ENCODE data around the gene DDHD1.
"Not testable (repeated sequence)": the region's sequence is repeated elsewhere in the genome, so short reads cannot be mapped to it uniquely, and the experiment has no call there.

The DDHD1 gene

GRCh38 chr14:53146739-53147138 lies 6.4 kb downstream of the DDHD1 start:
- TF ChIP-seq CTCF (IDR thresholded peaks at IDR 0.05; ENCODE audit: low read depth, low read length, missing control alignments), result no peak
- no peak for DNase-seq (ENCODE audit: low read depth)
- in situ Hi-C loops (cut with HindIII; ENCODE audit: low sequenced_read_pairs), result no loop called here
- no peak overlapping the region for H3K4me3 ChIP-seq (ENCODE audit: low read depth, low read length)

GRCh38 chr14:53144244-53144643 lies 8.9 kb downstream of the DDHD1 start:
- H3K4me3 ChIP-seq (ENCODE audit: low read depth, low read length), result no peak overlapping the region
- no peak for DNase-seq (ENCODE audit: low read depth)
- TF ChIP-seq CTCF (IDR thresholded peaks at IDR 0.05; ENCODE audit: low read depth, low read length, missing control alignments), result no peak
- in situ Hi-C loops (cut with HindIII; ENCODE audit: low sequenced_read_pairs), result no loop called here

- TF ChIP-seq CTCF (IDR thresholded peaks at IDR 0.05; ENCODE audit: low read depth, low read length, missing control alignments), result no peak
- DNase-seq (ENCODE audit: low read depth), result no peak
- no peak overlapping the region for H3K4me3 ChIP-seq (ENCODE audit: low read depth, low read length)
- in situ Hi-C loops (cut with HindIII; ENCODE audit: low sequenced_read_pairs), result no loop called here
Measured at GRCh38 chr14:53140585-53140984, 12.5 kb downstream of the DDHD1 start.

GRCh38 chr14:53137568-53138203 lies 15.4 kb downstream of the DDHD1 start:
- in situ Hi-C loops (cut with HindIII; ENCODE audit: low sequenced_read_pairs), result no loop called here
- no peak for TF ChIP-seq CTCF (IDR thresholded peaks at IDR 0.05; ENCODE audit: low read depth, low read length, missing control alignments)
- DNase-seq (ENCODE audit: low read depth), result no peak
- no peak overlapping the region for H3K4me3 ChIP-seq (ENCODE audit: low read depth, low read length)

- in situ Hi-C loops (cut with HindIII; ENCODE audit: low sequenced_read_pairs); H3K4me3 ChIP-seq (ENCODE audit: low read depth, low read length); DNase-seq (ENCODE audit: low read depth): not testable (repeated sequence)
Measured at GRCh38 chr14:53130491-53130890, 22.6 kb downstream of the DDHD1 start.

GRCh38 chr14:53128303-53129028 lies 24.7 kb downstream of the DDHD1 start:
- no peak for TF ChIP-seq CTCF (IDR thresholded peaks at IDR 0.05; ENCODE audit: low read depth, low read length, missing control alignments)
- no peak for DNase-seq (ENCODE audit: low read depth)
- in situ Hi-C loops (cut with HindIII; ENCODE audit: low sequenced_read_pairs), result no loop called here

GRCh38 chr14:53127832-53128231 lies 25.3 kb downstream of the DDHD1 start:
- no peak overlapping the region for H3K4me3 ChIP-seq (ENCODE audit: low read depth, low read length)
- TF ChIP-seq CTCF (IDR thresholded peaks at IDR 0.05; ENCODE audit: low read depth, low read length, missing control alignments), result no peak
- no peak for DNase-seq (ENCODE audit: low read depth)
- in situ Hi-C loops (cut with HindIII; ENCODE audit: low sequenced_read_pairs), result no loop called here

More at GRCh38 chr14:53128303-53129028, 24.7 kb downstream of the DDHD1 start:
- H3K4me3 ChIP-seq (ENCODE audit: low read depth, low read length), result no peak overlapping the region
